ENCODE data around the gene GDI1. TPM values are rescaled to one million over a fixed set of nuclear protein-coding genes. Genes with fewer than 3 reads are reported as not detected.

The GDI1 gene
- total RNA-seq, 2 donors from 2014 or later = 63.0 to 83.0 TPM

GRCh38 chrX:154487518-154488290 is 50.8 kb downstream of the GDI1 start:
- no peaks in the 10 kb centered on the region for H3K9me3 ChIP-seq
- no peak for TF ChIP-seq CTCF (IDR thresholded peaks at IDR 0.05)
- intact Hi-C loops (cut with DNase I) = no loop called here
- H3K9ac ChIP-seq (ENCODE audit: low read depth in 2 of 2, low read length in 2 of 2) = no peak overlapping the region
- DNase-seq = peak; percentile 16
- H3K4me3 ChIP-seq = no peak overlapping the region
- no peaks in the 10 kb centered on the region for H3K36me3 ChIP-seq
- no peaks in the 10 kb centered on the region for H3K27me3 ChIP-seq
- H3K4me1 ChIP-seq = no peaks in the 10 kb centered on the region
- peak overlapping the region; percentile 65 for H3K27ac ChIP-seq

DNA sequence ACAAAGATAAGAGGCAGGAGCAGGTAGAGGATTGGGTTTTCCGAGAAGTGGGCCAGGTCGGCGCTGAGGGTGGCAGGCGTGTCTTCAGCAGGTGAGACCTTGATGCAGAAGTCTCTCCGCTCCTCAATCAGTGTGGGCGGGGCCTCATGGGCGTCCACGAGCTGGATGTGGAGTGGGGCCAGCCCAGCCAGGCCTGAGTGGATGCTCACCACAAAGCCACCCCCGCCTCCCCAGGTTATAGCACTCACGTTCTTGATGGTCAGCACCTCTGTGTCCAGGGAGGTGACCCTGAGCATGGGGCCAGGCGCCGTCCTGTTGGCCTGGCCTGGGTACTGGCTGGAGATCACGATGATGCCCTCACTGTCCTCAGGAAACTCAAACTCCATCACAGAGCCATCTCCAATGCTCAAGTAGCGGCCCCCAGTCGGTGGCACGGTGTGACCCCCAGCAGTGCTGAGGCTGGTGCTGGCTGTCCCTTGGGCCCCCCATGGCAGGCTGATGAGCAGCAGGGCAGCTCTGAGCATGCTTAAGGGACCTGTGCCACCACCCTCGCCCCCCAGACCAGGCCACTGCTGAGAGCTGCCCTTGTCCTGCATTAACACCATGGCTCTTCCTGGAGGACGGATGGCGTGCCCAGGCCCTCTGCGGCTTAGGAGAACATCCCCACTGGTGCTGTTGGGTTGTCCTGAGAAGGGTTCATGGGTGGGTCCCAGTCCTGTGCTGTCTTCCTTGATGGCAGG is 51.6 kb downstream of the GDI1 start:
- H3K4me1 ChIP-seq = no peaks in the 10 kb centered on the region
- H3K4me3 ChIP-seq = no peak overlapping the region
- H3K27me3 ChIP-seq = no peaks in the 10 kb centered on the region
- H3K36me3 ChIP-seq = no peaks in the 10 kb centered on the region
- H3K9me3 ChIP-seq = no peaks in the 10 kb centered on the region
- intact Hi-C loops (cut with DNase I) = no loop called here
- peak; percentile 19 for DNase-seq
- TF ChIP-seq CTCF (IDR thresholded peaks at IDR 0.05) = no peak
- no peak overlapping the region for H3K27ac ChIP-seq
- no peak overlapping the region for H3K9ac ChIP-seq (ENCODE audit: low read depth in 2 of 2, low read length in 2 of 2)

- TF ChIP-seq CTCF (IDR thresholded peaks at IDR 0.05) = no peak
- intact Hi-C loops (cut with DNase I) = no loop called here
- H3K27ac ChIP-seq = no peak overlapping the region
- no peaks in the 10 kb centered on the region for H3K9me3 ChIP-seq
- H3K36me3 ChIP-seq = no peaks in the 10 kb centered on the region
- no peaks in the 10 kb centered on the region for H3K4me1 ChIP-seq
- no peaks in the 10 kb centered on the region for H3K27me3 ChIP-seq
- H3K4me3 ChIP-seq = no peak overlapping the region
- peak overlapping the region; percentile 24 to 74 for H3K9ac ChIP-seq (ENCODE audit: low read depth in 2 of 2, low read length in 2 of 2)
- no peak for DNase-seq
These were observed 52.2 kb downstream of the GDI1 start for GRCh38 chrX:154489182-154489581.

- no peak for TF ChIP-seq CTCF (IDR thresholded peaks at IDR 0.05)
- intact Hi-C loops (cut with DNase I) = no loop called here
- Histone ChIP-seq H3K4me1 (no peaks in the 10 kb centered on the region), H3K9me3 (no peaks in the 10 kb centered on the region), H3K27ac (peak overlapping the region; percentile 94), H3K4me3 (peak overlapping the region; percentile 54), H3K9ac (ENCODE audit: low read depth in 2 of 2, low read length in 2 of 2) (peak overlapping the region; percentile 73 to 74), H3K27me3 (no peaks in the 10 kb centered on the region), H3K36me3 (no peaks in the 10 kb centered on the region)
- peak; percentile 36 for DNase-seq
These were observed 53.1 kb downstream of the GDI1 start for GRCh38 chrX:154490021-154490413.

DNA sequence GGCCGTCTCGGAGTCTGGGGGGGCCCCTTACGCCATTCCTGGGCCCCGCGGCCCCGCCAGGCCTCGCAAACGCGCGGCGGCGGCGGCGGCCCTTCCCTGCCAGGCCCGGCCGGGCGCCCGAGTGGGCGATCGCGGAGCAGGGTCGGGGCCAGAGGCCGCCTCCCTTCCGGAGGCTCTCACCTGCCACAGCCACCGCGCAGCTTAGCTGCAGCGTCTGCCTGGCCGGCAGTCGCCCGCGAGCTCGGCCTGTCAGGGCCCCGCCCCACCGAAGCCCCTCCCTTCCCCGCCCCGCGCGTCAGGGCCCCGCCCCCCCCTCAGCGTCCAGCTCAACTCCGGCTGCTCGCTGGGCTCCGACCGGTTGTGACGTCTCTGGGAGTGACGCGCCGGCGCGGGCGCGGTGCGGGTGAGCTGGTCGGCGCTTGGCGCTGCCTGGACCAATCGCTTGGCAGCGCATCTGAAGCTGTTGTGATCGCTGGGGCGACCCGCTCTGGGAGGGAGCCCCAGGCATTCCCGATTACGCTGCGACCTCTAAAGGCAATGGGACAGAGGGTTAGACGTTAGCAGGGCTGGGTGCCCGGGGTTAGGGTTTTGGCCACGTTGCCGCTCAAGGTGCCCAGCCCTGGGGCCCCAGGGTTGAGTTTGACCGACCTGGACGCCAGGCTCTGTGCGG is 53.6 kb downstream of the GDI1 start, which contains the start of gene SLC10A3:
Gene SLC10A3, minus strand, starts transcription at position 216 of the 670 bp plus-strand sequence. CDS start 1,689 bp downstream, outside the sequence.
- no peaks in the 10 kb centered on the region for H3K4me1 ChIP-seq
- no peaks in the 10 kb centered on the region for H3K36me3 ChIP-seq
- no peaks in the 10 kb centered on the region for H3K27me3 ChIP-seq
- H3K9ac ChIP-seq (ENCODE audit: low read depth in 2 of 2, low read length in 2 of 2) = peak within 1 kb of the TSS; percentile 73 to 74
- peak within 1 kb of the TSS; percentile 54 for H3K4me3 ChIP-seq
- H3K27ac ChIP-seq = peak within 1 kb of the TSS; percentile 94
- intact Hi-C loops (cut with DNase I) = no loop called here
- TF ChIP-seq CTCF (IDR thresholded peaks at IDR 0.05) = no peak
- no peaks in the 10 kb centered on the region for H3K9me3 ChIP-seq
- peak; percentile 91 for DNase-seq
